TTC549 (cell line): ENCODE measurements around the gene GAB2.
"Not testable (repeated sequence)": the region's sequence is repeated elsewhere in the genome, so short reads cannot be mapped to it uniquely, and the experiment has no call there.

ENCODE experiments used
- FAIRE-seq: peaks from 2 replicates; lab custom pipeline; 2012; peaks lifted over from hg19 to GRCh38; lab: Jason Lieb, UNC

Gene GAB2

DNA sequence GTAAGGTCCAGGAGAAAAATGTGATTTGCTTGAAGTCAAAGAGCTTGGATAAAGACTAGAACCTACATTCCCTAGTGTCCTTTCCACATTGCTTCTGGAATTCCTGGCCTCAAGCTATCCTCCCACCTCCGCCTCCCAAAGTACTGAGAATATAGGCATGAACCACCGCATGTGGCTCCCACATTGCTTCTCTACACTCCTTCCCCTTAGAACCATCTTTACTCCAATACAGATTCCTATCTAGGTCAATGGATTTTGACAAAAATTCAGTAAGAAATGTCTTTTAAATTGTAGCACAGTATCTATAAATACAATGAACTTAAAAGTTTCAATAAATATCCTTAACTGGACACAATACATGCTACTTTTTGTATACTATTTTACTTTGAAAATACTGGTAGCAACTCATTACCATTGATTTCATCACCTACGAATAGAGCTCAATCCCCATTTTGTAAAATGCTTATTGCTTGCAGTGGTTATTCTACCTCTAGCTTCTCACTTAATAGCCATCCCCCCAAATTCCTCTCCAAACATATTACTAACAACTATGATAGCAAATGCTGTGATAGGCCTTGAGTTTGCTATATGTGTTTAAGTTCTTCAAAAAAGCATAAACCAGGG is 53.4 kb downstream of the GAB2 start:
- no peak for FAIRE-seq

DNA sequence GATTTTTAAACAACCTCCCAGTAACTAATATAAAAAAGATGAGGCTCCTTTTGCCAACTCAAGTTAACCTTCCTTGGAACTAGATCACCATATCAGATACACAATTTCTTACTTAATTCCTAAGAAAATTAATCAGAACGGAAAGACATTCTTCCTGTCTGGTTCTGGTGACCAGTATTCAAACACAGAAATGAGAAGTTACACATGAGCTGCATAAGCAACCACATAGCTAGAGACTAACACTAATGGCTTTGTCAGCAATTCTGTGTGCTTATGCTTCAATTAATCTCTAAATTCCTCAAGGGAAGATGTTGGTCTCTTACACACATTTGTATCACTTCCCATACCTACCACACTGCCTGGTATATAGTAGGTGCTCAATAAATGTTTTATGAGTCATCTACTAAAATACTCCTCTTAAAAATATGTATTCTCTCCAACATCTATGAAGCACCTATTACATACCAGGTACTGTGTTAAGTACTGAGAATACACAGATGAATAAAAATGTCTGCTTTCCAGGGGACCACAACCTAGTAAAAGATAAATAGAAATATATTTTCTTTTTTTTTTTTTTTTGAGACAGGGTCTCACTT is 54.5 kb downstream of the GAB2 start:
- FAIRE-seq: no peak

DNA sequence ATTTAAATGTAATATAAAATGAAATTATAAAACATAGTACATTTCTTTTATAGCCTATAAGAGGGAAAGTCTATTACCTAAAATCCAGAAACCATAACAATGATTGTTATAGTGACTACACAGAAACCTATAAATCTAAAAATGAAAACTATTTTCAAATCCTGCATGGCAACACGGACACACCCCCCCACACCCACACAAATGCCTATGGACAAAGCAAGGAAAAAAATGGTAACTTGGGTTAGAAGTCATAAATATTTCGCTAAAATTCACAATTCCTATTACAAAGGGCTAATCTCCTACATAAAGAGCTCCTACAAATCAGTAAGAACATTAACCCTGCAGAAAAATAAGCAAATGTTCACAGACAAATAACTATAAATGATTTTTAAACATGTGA is 56.4 kb downstream of the GAB2 start:
- FAIRE-seq: no peak

DNA sequence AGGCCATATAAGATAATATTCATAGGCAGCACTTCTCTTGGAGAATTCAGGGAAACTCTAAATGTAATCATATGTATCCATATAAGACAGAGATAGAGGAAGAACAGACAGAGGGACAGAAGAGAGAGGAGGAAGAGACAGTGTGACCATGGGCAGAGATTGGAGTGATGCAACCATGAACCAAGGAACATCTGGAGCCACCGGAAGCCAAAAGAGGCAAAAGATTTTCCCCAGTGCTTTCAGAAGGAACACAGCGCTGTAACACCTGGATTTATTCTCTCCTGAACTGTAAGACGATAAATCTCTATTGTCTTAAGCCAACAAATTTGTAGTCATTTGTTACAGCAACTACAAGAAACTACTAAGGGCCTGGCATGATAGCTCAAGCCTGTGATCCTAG is 57.7 kb downstream of the GAB2 start:
- FAIRE-seq: no peak

DNA sequence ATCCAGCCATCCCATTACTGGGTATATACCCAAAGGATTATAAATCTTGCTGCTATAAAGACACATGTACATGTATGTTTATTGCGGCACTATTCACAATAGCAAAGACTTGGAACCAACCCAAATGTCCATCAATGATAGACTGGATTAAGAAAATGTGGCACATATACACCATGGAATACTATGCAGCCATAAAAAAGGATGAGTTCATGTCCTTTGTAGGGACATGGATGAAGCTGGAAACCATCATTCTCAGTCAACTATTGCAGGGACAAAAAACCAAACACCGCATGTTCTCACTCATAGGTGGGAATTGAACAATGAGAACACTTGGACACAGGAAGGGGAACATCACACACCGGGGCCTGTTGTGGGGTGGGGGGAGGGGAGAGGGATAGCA is 59.7 kb downstream of the GAB2 start:
- FAIRE-seq: not testable (repeated sequence)

DNA sequence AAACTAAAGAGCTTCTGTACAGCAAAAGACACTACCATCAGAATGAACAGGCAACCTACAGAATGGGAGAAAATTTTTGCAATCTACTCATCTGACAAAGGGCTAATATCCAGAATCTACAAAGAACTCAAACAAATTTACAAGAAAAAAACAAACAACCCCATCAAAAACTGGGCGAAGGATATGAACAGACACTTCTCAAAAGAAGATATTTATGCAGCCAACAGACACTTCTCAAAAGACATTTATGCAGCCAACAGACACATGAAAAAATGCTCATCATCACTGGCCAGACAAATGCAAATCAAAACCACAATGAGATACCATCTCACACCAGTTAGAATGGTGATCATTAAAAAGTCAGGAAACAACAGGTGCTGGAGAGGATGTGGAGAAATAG is 60.2 kb downstream of the GAB2 start:
- not testable (repeated sequence) for FAIRE-seq

DNA sequence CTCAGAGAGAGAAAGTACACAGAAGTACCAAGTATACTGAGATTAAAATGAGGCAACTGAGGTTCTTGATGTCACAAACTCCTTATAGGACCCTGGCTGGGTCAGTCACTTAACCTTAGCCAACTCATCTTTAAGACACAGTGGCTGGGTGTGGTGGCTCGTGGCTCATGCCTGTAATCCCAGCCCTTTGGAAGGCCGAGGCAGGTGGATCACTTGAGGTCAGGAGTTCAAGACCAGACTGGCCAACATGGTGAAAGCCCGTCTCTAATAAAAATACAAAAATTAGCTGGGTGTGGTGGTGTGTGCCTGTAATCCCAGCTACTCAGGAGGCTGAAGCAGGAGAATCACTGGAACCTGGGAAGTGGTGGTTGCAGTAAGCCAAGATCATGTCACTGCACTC is 61.9 kb downstream of the GAB2 start:
- FAIRE-seq: not testable (repeated sequence)

DNA sequence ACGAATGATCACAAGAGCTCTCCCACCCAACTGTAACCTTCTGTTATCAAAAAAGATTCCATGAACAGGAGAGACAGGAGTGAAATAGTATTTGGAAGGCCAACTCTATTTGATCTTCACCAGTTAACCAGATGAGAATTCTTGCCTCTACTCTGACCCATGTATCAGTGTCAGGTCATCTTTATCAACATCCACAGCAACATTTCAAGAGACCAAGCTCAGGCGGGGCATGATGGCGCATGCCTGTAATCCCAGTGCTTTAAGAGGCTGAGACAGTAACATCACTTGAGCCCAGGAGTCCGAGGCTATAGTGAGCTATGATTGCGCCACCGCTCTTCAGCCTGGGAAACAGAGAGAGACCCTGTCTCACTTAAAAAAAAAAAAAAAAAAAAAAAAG is 62.3 kb downstream of the GAB2 start:
- no peak for FAIRE-seq

DNA sequence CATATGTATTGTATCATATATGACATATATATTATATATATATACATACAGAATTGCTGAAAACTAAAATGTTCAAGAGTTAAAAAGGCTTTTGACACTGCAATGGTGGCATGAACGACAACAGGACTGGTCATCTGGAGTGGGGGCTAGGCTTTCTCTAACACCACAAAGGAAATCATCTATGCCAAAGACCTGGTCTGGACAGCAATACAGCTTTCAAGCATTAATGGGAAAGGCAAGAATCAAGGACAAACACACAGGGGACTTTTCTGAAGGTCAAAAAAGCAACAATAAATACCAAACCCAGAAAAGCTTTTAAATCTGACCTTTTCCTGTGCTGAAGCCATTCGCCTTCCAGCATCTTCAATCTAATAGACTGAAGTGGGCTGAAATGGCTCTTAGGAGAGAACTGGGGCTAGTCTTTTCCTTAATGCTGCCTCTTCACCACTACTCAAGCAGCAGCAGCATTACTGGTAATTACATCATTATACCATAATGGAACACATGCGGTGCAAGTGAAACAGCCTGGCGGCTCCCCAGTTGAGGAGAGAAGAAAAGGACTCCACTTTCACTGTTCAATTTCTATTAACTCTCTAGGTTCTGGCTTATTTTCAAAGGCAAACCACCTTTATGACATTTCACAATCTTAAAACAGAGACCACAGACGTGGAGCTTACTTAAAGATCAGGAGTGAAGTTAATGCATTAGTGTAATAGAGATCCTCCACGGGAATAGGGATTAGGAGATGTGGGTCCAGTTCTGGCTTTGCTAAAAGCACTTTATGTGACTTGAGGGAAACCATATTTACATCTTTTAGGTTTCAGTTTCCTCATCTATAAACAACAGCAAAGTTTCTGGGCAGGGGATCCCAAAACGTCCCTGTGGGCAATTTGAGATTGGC is 63.0 kb downstream of the GAB2 start:
- no peak for FAIRE-seq

DNA sequence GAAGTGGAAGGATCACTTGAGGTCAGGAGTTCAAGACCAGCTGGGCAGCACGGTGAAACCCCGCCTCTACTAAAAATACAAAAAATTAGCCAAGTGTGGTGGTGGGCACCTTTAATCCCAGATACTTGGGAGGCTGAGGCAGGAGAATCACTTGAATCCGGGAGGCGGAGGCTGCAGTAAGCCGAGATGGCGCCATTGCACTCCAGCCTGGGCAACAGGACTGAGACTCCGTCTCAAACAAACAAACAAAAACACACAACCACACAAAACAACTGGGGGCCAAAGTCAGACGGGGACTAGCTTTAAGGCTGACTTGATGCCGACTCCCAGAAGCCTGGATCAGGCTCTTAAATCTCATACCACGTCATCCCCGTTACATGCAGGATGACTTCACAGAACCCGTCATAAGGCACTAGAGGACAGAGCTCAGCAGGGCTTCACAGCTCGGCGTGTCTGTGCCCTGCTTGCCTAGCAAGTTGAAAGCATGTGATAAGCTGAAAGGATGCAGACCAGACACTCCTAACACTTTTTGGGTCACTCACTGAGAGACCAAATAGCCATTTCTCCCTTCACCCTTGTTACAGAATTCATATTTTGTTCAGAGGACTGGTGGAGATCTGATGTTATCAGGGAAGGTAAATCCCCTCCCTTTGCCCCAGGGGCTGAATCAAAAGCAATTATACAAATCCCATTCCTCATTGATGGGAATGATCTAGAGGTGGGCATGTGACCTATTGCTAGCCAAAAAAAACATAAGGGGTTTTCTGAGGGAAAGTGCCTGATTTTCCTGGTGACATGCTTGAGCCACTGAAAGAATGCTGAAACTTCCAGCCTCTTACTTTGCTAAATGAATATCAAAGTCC is 65.4 kb downstream of the GAB2 start:
- FAIRE-seq: no peak

DNA sequence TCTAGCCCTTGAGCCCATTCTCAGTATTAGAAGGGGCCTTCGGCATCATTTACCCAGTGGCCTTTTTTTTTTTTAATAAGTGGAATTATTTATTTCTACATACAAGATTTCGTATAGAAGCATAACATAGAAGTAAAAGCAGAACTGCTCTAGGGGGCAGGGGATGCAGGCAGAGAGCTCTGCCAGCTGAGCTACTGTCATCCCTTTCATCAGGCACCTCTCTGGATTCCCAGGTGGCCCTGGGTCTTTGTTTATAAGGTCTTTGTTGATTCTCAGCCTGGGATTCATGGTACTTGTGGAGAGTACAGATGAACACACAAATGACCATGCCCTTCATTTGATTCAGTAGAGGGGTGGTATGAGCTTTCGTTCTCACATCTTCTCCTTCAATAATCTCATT is 66.4 kb downstream of the GAB2 start:
- no peak for FAIRE-seq

DNA sequence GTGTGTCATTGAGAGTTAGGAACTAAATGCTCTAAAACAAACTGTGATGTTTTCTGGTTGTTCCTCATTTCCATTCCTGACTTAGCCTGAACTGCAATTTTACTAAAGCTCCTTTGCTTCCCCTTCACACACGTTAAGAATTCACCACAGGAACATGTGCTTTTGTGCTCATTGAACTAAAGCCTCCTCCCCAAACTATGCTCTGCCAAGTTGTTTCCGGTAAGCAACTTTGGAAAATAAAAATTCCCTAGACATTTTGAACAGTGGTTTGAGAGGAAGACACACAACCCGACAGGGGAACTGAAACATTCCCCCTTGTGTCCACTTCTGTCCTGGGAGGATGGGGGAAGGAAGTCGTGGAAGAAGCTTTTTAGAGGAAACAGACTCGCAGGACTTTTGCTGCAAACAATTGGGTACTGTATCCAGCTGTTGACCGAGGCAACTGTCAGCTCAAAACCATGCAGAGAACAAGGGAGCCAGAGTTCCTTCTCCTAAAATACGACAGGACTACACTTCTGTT is 66.9 kb downstream of the GAB2 start:
- no peak for FAIRE-seq

DNA sequence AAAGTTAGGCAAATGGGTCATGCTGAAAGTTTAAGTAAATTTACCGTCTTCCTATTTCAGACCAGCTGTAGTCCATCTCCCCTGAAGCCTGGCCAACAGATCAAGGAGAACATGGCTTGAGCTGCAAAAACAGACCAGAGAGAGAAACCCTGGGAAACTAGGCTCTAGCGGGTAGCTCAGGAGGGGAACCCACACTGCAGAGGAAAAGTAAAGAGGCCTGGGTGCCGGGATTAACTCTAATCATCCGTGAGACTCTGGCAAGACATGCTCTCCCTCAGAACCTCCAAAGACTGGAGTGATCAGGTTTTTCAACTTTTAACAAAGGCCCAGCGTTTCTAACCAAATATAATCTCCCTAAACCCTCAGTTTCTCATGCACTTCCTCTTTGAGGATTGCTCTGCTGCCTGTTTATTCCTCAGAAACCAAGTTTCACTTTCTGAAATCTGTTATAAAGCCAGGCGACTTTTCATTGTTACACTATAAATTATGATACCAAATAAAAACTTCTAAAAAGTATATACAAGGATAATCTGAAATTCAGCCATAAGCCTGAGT is 67.5 kb downstream of the GAB2 start:
- no peak for FAIRE-seq

DNA sequence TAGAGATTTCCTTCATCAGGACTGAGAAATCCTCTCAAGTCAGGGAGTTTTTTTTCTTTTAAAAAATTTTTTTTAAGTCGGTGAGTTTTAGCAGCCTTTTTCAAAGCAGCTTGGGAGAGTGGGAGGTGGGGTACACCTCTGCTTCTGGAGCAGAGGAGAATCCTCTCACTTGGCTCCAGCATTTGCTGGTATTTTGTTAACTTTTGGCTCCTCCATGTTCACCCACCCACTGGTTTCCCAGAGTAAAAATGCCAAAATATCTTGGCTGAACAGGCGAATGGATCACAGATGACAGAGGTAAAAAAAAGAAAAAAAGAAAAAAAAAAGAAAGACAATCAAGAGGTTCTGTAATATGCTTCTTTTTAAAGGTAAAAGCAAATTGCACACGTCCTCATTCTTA is 68.0 kb downstream of the GAB2 start:
- no peak for FAIRE-seq

DNA sequence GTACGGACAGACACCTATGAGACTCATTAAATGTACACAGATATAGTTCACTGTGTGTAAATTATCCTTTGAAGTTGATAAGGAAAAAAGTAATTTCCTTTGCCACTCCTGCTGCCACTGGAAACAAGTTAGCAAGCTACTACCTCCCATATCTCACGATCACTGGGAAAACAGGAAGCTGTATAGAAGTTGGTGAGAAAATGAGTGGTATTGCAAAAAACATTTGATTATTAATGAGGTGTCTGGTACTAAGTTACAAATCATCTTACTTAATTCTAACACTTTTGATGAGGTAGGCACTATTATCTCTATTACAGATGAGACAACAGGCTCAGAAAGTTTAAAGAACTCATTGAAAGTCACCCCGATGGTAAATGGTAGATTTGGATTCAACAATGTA is 68.5 kb downstream of the GAB2 start:
- FAIRE-seq: no peak

DNA sequence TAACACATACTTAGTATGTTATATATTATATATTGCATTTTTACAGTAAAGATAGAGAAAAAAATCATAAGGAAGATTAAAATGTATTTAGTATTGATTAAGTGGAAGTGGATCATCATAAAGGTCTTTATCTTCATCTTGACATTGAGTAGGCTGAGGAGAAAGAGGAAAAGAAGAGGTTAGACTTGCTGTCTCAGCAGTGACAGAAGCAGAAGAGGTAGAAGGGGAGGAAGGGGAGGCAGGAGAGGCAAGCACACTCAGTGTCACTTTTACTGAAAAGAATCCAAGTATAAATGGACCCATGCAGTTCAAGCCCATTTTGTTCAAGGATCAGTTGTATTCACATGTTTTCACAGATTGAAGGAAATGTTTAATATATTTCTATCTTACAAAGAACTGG is 69.7 kb downstream of the GAB2 start:
- no peak for FAIRE-seq

DNA sequence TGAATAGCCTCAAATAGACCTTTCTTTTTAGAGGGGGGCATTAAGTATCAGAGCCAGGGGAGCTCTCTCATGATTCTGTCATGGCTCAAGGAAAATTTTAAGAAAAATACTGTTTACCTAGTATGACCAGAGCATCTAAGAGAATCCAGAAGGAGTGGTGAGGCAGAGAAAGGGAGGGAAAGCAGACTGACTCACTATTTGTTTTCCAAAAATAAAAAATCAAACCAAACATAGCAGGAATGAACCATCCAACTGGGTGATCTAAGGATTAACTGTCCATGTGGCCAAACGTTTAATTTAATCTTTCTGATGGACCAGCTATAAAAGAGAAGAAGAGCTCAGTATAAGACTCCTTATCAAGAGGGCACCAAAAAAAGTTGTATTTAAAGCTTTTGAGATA is 70.8 kb downstream of the GAB2 start:
- FAIRE-seq: no peak

DNA sequence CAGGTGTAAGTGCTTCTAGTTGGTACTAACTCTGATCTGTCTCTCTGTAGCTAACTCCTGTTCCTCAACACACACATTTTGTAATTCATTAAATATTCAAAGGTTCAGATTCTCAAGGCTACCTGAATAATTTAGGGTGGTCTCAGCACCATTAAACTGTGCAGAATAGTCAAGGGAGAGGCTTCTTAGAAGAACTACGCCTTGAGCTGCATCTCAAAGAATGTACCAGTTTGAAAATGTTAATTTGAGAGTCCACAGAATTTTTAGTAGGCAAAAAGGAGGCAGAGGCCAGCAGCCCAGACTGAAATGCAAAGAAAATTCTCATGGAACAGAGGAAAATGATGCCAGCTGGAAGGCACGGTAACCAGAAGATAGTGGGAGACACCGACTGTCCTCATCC is 72.2 kb downstream of the GAB2 start:
- FAIRE-seq: no peak

DNA sequence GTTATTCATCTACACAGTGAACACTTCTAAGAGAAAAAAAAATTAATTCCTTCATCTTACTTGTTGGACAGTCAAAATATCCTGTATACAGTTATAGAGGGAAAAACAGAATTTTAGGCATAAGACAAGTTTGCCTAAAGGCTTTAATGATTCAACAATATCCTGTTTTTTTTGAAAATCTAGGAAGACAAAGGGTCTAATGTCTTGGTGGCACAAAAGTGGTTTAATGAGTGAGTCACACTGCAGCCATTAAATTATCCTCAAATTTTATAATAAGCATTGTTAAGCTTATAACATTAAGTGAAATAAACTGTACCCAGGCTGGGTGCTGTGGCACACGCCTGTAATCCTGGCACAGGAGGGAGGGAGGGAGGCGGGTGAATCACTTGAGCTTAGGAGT is 72.9 kb downstream of the GAB2 start:
- FAIRE-seq: no peak

DNA sequence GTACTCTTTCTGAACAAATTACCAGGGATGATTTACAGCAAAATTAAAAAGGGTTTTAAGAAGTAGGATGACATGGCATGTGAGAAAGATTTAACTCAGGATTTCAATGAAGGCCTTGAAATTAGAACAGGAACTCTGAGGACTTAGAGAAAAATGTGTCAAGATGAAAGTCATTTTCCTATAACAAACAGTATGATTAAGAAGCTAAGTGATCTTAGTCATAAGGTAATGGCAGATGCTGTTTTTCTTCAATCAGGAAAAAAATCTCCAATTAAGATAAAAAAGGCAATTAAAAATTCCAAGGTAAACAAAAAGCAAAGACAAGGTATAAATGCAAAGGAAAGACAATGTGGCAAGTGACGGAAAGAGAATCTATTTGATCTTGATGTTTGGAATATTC is 73.5 kb downstream of the GAB2 start:
- no peak for FAIRE-seq

DNA sequence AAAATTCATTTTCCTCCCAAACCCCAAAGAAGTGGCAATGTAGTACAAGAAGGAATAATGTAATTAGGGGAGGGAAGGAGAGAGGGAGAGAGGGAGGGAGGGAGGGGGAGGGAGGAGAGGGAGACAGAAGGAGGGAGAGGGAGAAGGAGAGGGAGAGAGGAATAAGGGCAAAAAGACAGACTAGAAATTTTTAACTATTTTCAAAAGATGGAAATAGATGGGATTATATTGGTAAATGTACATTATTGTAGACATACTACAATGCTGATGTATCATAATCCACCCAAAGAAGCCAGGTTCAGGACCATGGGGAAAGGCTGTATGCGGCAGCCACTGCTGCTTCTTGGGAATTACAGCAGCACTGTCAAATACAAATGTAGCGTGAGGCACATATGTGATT is 74.3 kb downstream of the GAB2 start:
- FAIRE-seq: no peak

DNA sequence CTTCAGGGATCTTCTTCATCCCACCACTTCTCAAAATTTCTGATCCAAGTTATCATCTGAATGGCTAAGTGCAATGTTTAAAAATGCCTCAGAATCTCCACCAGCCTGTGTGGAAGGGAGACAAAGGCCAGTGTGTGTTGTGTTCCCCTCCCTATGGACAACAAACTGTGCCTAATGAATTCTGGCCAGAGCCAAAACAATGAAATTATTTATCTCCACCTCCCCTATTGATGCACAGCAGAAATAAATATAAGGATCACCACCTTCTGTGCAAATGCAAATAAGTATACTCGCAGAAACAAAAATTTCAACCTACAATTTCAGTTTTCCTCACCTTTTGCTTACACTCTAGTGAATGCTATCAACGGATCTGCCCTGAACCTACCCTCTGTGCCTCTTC is 75.8 kb downstream of the GAB2 start:
- no peak for FAIRE-seq
